ENCODE data around the gene ZNF728.
"Not testable (repeated sequence)": the region's sequence is repeated elsewhere in the genome, so short reads cannot be mapped to it uniquely, and the experiment has no call there.

Gene ZNF728

DNA sequence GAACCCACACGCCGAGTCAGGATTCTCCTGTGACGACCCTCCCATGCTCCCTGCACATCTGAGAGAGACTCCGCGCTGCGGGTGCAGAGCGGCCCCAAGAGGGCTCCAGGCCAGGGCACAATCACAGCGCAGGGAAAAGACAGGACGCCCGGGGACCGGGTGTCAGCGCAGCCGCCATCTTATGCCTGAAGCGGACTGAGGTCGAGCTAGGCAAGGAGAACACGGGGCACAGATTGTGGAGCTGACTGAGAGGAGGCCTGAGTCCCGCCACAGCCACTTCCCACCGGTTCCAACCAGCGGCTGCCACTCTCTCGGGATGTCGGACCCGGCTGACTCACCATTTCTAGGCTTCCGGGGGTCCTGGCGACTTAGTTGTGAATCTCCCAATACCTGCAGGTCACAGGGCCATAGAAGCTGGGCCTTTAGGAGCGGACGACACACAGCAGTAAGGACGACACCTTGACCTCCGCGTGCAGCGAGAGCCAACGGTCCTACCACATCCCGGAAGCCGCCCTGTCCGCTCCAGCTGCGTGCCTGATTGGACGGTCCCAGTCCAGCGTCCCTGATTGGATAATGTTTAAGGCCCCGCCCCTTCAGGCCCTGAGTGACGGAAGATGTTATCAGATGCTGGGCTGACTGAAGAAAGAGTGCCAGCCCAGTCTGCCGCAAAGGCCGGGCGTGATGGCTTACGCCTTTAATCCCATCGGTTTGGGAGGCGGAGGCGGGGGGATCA lies at the start of gene ZNF728:
Gene ZNF728, minus strand, starts transcription at position 487 of the 733 bp plus-strand sequence. Its CDS starts 146 bp downstream, at position 341.
- no peak for DNase-seq

DNA sequence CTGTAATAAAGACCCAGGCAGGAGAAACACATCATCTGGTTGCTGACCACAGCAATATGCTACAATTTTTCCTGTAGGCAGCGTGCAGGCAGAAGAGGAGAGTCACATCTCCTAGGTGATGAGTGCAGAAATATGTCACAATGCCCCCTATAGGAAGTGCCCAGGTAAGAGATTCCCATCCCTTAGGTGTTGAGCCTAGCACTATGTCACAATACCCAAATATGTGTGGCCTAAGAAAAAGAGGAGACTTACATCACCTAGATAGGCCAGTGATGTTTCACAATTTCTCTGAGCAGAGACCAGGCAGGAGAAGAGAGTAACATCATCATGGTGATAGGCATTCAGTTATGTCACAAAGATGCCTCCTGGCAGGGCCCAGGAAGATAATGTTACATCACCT lies 49.4 kb upstream of the ZNF728 start:
- DNase-seq: no peak

DNA sequence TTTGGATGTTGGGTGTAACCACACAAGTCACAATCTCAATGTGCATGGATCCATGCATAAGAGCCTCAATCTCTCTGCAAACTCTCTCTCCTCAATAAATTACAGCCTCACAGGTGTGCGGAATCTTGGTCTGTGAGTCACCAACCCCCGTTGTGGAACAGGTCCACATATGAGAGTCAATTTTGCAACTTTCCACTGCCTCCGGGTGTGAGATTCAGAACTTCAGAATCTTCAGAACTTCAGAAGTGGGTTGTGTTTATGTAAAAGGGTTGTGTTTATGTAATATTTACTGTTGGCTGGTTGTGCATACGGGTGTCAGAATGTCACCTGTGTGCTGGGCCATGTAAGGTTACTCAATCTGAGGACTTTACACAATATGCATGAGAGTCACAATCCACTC lies 46.3 kb upstream of the ZNF728 start:
- no peak for DNase-seq

DNA sequence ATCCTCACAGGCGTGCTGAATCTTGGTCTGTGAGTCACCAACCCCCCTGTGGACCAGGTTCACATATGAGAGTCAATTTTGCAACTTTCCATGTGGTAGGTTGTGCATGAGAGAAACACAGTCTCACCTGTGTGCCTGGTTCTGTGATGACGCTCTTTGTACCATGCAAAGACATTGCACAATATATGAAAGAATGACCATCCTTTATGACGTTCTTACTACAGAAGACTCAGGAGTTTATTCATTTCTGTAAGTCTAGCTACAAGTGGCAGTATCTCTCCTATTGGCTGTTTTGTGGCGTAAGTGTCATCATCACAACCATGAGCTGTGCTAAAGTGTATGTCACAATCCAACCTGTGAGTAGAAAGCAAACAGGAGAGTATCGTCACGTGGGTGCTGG lies 43.8 kb upstream of the ZNF728 start:
- no peak for DNase-seq

DNA sequence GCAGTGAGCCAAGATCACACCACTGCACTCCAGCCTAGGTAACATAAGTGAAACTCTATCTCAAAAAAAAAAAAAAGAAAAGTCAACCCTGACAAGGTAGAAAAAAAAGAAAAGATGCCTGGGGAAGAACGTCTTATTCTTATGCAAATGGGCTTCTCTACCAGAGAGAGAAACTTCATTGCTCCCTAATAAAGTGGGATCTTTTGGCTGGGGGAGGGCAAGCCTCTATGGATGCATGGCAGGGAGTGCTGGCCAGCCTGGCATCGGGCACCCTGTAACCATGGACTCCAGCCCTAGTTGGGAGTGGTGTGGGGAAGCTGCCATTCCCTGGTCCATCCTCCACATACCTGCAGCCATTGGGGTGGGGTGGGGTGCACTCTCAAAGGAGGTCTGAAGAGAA lies 30.7 kb upstream of the ZNF728 start:
- DNase-seq: no peak

DNA sequence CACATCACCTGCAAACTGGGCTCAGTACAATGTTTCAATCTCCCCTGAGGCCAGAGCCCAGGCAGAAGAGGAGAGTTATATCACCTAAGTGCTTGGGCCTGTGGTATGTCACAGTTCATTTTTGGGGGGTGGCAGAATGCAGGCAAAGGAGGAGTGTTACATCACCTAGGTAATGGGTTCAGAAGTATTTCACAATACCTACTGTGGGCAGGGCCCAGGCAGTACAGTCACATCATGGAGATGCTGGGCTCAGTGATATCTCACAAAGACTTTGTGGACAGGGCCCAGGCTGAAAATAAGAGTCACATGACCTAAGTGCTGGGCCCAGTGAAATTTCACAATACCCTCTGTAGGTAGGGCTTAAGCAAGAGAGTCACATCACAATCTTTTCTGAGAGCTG lies 12.7 kb upstream of the ZNF728 start:
- no peak for DNase-seq

DNA sequence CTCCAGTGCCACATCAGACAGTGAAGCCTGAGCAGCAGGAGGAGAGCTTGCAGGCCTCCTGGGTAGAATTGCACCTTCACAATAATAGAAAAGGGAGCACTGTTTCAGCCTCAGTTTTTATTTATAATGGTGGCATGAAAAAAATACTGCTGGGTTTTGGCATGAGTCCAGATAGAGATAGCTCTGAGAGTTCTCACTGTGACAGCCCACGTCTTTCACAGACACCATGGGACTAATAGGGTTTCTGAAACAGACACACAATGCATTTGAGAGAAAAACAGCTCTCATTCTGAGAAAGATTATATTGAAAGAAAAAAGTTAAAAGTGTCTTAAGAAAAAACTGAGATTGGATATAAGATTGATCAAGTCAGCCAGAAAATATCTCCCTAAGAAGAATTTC lies 8.0 kb downstream of the ZNF728 start:
- not testable (repeated sequence) for DNase-seq

DNA sequence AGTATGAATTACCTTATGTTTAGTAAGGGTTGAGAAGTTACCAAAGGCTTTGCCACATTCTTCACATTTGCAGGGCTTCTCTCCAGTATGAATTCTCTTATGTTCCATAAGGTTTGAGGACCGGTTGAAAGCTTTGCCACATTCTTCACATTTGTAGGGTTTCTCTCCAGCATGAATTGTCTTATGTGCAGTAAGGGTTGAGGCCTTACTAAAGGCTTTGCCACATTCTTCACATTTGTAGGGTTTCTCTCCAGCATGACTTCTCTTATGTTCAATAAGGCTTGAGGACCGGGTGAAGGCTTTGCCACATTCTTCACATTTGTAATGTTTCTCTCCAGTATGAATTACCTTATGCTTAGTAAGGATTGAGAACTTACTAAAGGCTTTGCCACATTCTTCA lies 26.7 kb downstream of the ZNF728 start:
- DNase-seq: no peak

DNA sequence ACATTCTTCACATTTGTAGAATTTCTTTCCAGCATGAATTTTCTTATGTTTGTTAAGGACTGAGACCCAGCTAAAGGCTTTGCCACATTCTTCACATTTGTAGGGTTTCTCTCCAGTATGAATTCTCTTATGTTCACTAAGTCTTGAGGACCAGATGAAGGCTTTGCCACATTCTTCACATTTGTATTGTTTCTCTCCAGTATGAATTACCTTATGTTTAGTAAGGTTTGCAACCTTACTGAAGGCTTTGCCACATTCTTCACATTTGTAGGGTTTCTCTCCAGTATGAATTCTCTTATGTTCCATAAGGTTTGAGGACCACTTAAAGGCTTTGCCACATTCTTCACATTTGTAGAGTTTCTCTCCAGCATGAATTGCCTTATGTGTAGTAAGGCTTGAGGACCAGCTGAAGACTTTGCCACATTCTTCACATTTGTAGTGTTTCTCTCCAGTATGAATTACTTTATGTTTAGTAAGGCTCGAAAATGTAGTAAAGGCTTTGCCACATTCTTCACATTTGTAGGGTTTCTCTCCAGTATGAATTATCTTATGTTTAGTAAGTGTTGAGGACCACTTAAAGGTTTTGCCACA lies 27.3 kb downstream of the ZNF728 start:
- not testable (repeated sequence) for DNase-seq

DNA sequence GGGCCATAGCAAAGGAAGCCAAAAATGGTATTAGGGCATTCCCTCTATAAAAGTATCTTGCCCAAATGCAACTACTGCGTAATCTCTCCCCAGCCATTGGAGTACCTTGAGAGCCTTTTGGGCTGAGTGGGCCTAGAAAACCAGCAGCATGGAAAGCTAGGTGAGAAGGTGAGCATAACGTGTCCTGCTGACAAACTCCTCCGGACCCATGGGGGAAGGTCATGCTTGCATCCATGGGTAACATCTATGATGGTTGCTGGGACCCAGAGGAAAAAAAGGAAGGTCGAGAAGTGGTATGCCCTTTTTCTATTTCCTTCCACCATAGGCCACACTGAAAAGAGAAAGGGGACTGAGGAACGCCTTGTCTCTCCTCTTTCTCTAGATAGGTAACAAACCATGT lies 57.4 kb downstream of the ZNF728 start:
- no peak for DNase-seq

DNA sequence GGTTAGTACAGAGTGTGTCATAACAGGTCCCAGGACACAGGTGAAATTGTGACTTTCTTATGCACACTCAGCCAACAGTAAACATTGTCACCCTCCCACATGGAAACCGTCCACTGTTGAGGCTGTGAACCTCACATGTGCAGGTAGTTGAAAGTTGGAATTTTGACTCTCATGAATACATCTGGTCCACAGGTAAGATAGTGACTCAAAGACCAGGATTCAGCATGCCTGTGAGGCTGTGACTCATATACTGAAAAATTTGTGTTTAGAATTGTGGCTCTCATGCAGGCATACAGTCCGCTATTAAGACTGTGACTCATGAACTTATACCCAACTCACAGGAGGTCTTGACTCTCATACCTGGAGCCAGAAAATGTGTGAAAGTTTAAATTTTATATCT lies 67.8 kb downstream of the ZNF728 start:
- no peak for DNase-seq

DNA sequence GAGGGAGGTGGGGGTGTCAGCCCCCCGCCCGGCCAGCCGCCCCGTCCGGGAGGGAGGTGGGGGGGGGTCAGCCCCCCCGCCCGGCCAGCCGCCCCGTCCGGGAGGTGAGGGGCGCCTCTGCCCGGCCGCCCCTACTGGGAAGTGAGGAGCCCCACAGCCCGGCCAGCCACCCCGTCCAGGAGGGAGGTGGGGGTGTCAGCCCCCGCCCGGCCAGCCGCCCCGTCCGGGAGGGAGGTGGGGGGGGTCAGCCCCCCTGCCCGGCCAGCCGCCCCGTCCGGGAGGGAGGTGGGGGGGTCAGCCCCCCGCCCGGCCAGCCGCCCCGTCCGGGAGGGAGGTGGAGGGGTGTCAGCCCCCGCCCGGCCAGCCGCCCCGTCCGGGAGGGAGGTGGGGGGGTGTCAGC lies 75.4 kb downstream of the ZNF728 start:
- DNase-seq: not testable (repeated sequence)

DNA sequence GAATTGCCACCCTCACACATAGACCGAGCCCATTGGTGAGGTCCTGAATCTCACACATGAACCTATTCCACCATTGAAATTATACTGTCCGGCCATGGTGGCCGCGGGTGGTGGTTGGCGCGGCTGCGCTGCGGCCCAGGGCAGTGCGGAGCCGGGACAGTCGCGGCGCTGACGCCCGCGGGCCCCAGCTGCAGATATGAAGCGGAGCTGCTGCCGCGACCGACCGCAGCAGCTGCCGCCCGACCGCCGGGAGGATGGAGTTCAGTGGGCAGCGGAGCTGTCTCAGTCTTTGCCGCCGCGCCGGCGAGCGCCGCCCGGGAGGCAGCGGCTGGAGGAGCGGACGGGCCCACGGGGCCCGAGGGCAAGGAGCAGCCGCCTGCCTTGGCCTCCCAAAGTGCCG lies 77.8 kb downstream of the ZNF728 start:
- not testable (repeated sequence) for DNase-seq
